ENCODE results near the gene MYO7B.

MYO7B gene

DNA sequence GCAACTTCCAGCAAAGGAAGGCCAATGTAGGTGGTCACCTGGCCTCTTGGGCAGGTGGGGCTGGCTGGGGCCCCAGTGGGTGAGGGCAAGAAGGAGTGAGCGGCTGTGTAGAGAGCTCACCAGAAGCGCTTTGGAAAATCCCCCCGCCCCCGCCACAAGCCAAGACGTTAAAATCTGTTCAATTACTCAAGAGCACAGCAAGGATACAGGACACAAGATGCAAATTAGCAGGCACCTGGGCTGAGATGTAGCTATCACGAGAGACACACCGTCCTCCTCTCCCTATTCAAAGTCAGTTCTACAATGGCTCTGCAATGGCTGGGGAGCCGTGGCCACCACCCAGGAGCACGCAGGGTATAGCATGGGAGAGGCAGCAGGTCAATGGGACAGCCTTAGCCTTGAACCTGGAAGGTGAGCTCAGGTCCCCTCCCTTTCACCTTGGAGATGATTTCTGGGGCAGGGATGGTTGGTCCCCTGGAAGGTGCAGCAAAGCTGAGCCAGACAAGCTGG lies 72.0 kb downstream of the MYO7B start:
- DNase-seq (ENCODE audit: low read depth in 2 of 3, low spot score in 1 of 3) = no peak

GRCh38 chr2:127608061-127609030 lies 72.9 kb downstream of the MYO7B start:
- no peak for DNase-seq (ENCODE audit: low read depth in 2 of 3, low spot score in 1 of 3)

GRCh38 chr2:127609031-127609751 lies 73.7 kb downstream of the MYO7B start:
- DNase-seq (ENCODE audit: low read depth in 2 of 3, low spot score in 1 of 3) = no peak

DNA sequence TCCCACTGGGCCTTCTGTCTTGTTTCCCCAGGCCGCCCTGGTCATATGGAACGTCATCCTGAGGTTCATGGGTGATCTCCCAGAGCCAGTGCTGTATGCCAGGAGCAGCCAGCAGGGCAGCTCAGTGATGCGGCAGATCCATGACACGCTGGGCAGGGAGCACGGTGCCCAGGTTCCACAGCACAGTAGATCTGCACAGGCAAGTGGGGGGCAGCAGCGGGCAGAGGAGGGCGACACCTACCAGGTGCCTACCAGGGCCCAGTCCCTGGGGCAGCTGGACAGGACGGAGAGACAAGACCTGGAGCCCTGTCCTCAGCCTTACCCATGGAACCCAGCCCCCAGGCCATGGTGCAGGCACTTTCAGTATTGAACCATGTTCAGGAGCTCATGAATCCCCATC lies 74.3 kb downstream of the MYO7B start:
- DNase-seq (ENCODE audit: low read depth in 2 of 3, low spot score in 1 of 3) = no peak

- DNase-seq (ENCODE audit: low read depth in 2 of 3, low spot score in 1 of 3) = no peak
Observed at GRCh38 chr2:127610561-127610960, 75.1 kb downstream of the MYO7B start.

DNA sequence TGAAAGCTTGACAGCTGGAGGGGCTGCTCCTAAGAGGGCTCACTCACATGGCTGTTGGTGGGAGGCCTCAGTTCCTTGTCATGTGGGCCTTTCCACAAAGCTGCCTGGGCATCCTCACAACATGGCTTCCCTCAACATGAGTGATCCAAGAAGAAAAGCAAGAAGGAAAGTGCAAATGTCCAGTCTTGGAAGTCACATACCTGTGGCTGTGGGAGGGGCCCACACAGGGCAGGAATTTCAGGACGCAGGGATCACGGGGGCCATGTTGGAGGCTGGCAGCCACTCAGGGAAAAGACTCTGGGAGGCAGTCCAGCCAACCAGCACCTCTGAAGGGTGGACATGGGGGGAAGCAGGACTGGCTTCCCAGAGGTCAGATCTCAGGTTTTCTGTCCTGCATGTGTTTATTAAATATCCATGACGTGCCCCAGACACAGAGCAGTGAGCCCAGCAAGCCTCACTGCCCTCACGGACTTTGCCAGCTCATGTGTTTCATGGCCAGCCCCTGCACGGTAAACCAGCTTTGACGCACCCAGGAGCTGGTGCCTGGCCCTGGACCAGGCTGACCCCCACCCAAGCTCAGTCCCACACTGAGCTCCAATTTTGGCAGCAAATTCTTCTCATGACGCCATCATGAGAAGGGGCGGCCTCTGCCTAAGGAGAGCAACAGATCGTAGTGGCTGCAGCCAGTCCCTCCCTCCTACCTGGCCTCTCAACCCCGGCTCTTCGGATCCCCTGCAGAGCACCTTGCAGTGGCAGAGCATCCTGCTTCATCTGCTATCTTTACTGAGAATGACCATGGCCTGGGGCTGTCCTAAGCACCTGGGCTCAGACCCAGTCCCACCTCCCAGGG lies 75.8 kb downstream of the MYO7B start:
- no peak for DNase-seq (ENCODE audit: low read depth in 2 of 3, low spot score in 1 of 3)

GRCh38 chr2:127612111-127612822 lies 76.8 kb downstream of the MYO7B start:
- no peak for DNase-seq (ENCODE audit: low read depth in 2 of 3, low spot score in 1 of 3)

GRCh38 chr2:127614246-127614645 lies 78.8 kb downstream of the MYO7B start:
- no peak for DNase-seq (ENCODE audit: low read depth in 2 of 3, low spot score in 1 of 3)

DNA sequence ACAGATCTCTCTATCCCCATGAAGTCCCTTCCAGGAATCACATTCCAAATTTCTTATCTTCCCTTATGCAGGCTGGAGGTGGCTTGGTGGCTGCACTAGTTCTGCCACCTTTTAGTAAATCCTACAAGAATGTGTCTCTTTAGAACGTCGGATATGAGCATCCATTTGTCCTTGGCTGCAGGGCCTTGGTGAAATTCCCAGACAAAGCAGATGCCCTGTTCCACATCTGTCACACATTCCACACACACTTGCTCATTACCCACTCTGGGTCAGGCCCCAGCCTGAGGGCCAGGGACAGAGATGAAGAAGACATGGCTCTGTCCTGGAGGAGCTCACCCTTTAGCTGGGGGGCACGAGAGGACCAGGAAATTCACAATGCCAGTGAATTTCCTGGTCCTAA lies 79.2 kb downstream of the MYO7B start:
- no peak for DNase-seq (ENCODE audit: low read depth in 2 of 3, low spot score in 1 of 3)

- no peak for DNase-seq (ENCODE audit: low read depth in 2 of 3, low spot score in 1 of 3)
Observed at GRCh38 chr2:127615511-127616166, 80.2 kb downstream of the MYO7B start.

GRCh38 chr2:127618551-127619202 lies 83.2 kb downstream of the MYO7B start:
- DNase-seq (ENCODE audit: low read depth in 2 of 3, low spot score in 1 of 3) = no peak

- no peak for DNase-seq (ENCODE audit: low read depth in 2 of 3, low spot score in 1 of 3)
Observed at GRCh38 chr2:127619203-127619590, 83.7 kb downstream of the MYO7B start.

- no peak for DNase-seq (ENCODE audit: low read depth in 2 of 3, low spot score in 1 of 3)
Observed at GRCh38 chr2:127619877-127620705, 84.6 kb downstream of the MYO7B start.

GRCh38 chr2:127620866-127621265 lies 85.4 kb downstream of the MYO7B start:
- no peak for DNase-seq (ENCODE audit: low read depth in 2 of 3, low spot score in 1 of 3)

DNA sequence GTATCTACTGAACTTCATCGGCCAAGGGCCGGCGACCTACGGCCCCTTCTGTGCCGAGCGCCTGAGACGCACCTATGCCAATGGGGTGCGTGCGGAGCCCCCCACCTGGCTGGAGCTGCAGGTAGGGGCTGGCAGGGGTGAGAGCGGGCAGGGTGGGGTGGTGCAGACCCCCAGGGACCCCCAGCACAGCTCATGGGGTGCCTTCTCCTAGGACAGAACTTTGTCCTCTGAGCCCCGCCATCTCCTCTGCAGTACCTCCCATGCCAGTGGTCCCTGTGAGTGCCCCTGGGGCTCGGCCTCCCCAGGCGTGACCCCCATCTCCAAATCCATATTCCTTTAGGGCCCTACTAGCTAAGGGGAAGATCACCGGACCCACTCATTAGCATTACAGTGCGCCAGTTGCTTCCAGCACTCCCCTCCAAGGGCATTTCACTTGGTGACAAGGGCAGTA lies 86.5 kb downstream of the MYO7B start:
- no peak for DNase-seq (ENCODE audit: low read depth in 2 of 3, low spot score in 1 of 3)

GRCh38 chr2:127622561-127623387 lies 87.3 kb downstream of the MYO7B start:
- DNase-seq (ENCODE audit: low read depth in 2 of 3, low spot score in 1 of 3) = no peak

Data from stimulated activated CD4-positive, alpha-beta T cell treated with anti-CD3 and anti-CD28 coated beads, Interleukin-12 subunit alpha, Interleukin-12 subunit beta, amount 100 ng/mL, for 48 hours (primary cell).